ENCODE results near the gene TMED8.

- TF ChIP-seq CTCF (IDR thresholded peaks at IDR 0.05) = no peak
- TF ChIP-seq POLR2A (IDR thresholded peaks at IDR 0.05) = no peak
- TF ChIP-seq POLR2AphosphoS5 (IDR thresholded peaks at IDR 0.05; ENCODE audit: insufficient read depth in 1 of 2, low read depth in 1 of 2) = no peak
Observed at GRCh38 chr14:77347751-77348150, 29.1 kb downstream of the TMED8 start.
